ENCODE data around the gene PRR14L. TPM values are rescaled to one million over a fixed set of nuclear protein-coding genes. Genes with fewer than 3 reads are reported as not detected.

The PRR14L gene
- total RNA-seq, 2 donors from 2014 or later = 22.1 to 38.2 TPM

GRCh38 chr22:31653944-31654343 lies 96.0 kb downstream of the PRR14L start:
- Histone ChIP-seq H3K4me1 (ENCODE audit: control insufficient read depth in 1 of 2, low read depth in 2 of 2) (no peaks in the 10 kb centered on the region), H3K9me3 (no peaks in the 10 kb centered on the region), H3K4me3 (no peak overlapping the region), H3K36me3 (no peaks in the 10 kb centered on the region), H3K27me3 (replicated peaks; ENCODE audit: insufficient read depth) (no peaks in the 10 kb centered on the region), H3K27ac (no peak overlapping the region)
- no peak for TF ChIP-seq CTCF (IDR thresholded peaks at IDR 0.05)
- DNase-seq (ENCODE audit: low spot score) (no peak), ATAC-seq (ENCODE audit: insufficient number of reproducible peaks, low FRiP score, low read depth) (no peak)

- no peak overlapping the region for H3K27ac ChIP-seq
- no peak for TF ChIP-seq CTCF (IDR thresholded peaks at IDR 0.05)
- no peaks in the 10 kb centered on the region for H3K36me3 ChIP-seq
Observed at GRCh38 chr22:31652911-31653684, 96.8 kb downstream of the PRR14L start.

GRCh38 chr22:31652088-31652487 lies 97.8 kb downstream of the PRR14L start:
- Histone ChIP-seq H3K9me3 (no peaks in the 10 kb centered on the region), H3K4me1 (ENCODE audit: control insufficient read depth in 1 of 2, low read depth in 2 of 2) (no peaks in the 10 kb centered on the region), H3K4me3 (no peak overlapping the region), H3K27ac (no peak overlapping the region), H3K36me3 (peaks cover 8% of the 10 kb centered on the region), H3K27me3 (replicated peaks; ENCODE audit: insufficient read depth) (no peaks in the 10 kb centered on the region)
- TF ChIP-seq CTCF (IDR thresholded peaks at IDR 0.05) = no peak
- ATAC-seq (ENCODE audit: insufficient number of reproducible peaks, low FRiP score, low read depth) (no peak), DNase-seq (ENCODE audit: low spot score) (no peak)

More at GRCh38 chr22:31652911-31653684, 96.8 kb downstream of the PRR14L start:
- Histone ChIP-seq H3K27me3 (replicated peaks; ENCODE audit: insufficient read depth) (no peaks in the 10 kb centered on the region), H3K4me1 (ENCODE audit: control insufficient read depth in 1 of 2, low read depth in 2 of 2) (no peaks in the 10 kb centered on the region), H3K4me3 (no peak overlapping the region), H3K9me3 (no peaks in the 10 kb centered on the region)
- DNase-seq (ENCODE audit: low spot score) = no peak
- no peak for ATAC-seq (ENCODE audit: insufficient number of reproducible peaks, low FRiP score, low read depth)

- H3K27ac ChIP-seq = no peak overlapping the region
- no peaks in the 10 kb centered on the region for H3K27me3 ChIP-seq (replicated peaks; ENCODE audit: insufficient read depth)
- ATAC-seq (ENCODE audit: insufficient number of reproducible peaks, low FRiP score, low read depth) = no peak
- no peaks in the 10 kb centered on the region for H3K4me1 ChIP-seq (ENCODE audit: control insufficient read depth in 1 of 2, low read depth in 2 of 2)
- no peak for TF ChIP-seq CTCF (IDR thresholded peaks at IDR 0.05)
- no peak for DNase-seq (ENCODE audit: low spot score)
- H3K36me3 ChIP-seq = peaks cover 8% of the 10 kb centered on the region
- H3K4me3 ChIP-seq = no peak overlapping the region
- H3K9me3 ChIP-seq = no peaks in the 10 kb centered on the region
Observed at GRCh38 chr22:31651664-31652063, 98.3 kb downstream of the PRR14L start.

GRCh38 chr22:31650391-31650790 lies 99.5 kb downstream of the PRR14L start:
- TF ChIP-seq CTCF (IDR thresholded peaks at IDR 0.05) = no peak

More at GRCh38 chr22:31650391-31650790, 99.5 kb downstream of the PRR14L start:
- Histone ChIP-seq H3K4me3 (no peak overlapping the region), H3K27ac (no peak overlapping the region), H3K36me3 (peaks cover 8% of the 10 kb centered on the region), H3K9me3 (no peaks in the 10 kb centered on the region), H3K27me3 (replicated peaks; ENCODE audit: insufficient read depth) (no peaks in the 10 kb centered on the region), H3K4me1 (ENCODE audit: control insufficient read depth in 1 of 2, low read depth in 2 of 2) (no peaks in the 10 kb centered on the region)
- no peak for ATAC-seq (ENCODE audit: insufficient number of reproducible peaks, low FRiP score, low read depth)
- no peak for DNase-seq (ENCODE audit: low spot score)
